SIG-M5 treated with dmso at 0.1 percent for 504 hours (cell line): ENCODE measurements around the gene ATP10A.

Experiments used
- DNase-seq: peaks from one replicate; lab custom pipeline; 2025; ENCODE audit not compliant: unreplicated experiment; lab: John Stamatoyannopoulos, UW

ATP10A gene

DNA sequence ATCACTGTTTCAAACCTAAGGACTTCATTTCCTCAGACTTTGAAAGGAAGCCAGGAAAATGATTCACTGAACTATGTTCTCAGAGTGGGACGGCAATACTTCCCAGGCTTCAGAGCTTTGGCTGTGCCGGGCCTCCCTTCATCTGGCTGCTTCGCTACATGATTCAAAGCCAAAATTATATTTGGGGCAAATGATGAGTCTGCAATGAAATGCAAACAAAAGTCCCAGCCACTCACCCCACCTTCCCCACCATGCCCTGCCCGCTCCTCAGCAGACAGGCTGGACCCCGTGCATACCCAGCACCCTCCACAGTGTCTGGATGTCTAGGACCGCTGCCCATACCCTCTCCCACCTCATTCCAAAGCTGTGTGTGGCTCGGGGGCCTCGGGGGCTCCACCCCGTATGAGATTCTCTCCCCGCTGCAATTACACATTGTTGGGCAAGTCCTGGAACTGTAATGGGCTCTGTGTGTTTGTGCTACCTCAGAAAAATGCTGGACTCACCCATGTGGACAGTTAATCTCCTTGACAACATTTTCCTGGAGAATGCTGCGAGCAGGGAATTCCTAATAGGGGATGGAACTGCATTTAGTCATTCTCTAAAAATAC is 32.2 kb downstream of the ATP10A start:
- no peak for DNase-seq

DNA sequence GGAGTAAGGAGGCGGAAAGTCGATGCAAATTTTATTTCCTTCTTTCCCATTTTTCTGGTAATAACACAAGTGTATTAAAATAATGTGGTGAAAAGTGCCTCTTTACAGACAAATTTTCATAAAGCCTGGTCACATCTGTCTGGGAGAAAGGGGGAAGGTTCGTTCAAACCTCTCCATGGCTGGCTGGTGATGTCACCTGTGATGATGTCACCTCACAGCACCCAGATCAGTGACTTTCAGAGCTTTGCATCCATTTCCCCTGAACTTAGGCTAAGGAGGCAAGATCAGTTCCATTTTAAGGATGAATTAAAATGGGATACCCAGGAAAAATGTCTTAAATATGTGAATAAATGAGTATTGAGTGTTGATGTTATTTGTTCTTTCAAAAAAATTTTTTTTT is 34.1 kb downstream of the ATP10A start:
- no peak for DNase-seq

DNA sequence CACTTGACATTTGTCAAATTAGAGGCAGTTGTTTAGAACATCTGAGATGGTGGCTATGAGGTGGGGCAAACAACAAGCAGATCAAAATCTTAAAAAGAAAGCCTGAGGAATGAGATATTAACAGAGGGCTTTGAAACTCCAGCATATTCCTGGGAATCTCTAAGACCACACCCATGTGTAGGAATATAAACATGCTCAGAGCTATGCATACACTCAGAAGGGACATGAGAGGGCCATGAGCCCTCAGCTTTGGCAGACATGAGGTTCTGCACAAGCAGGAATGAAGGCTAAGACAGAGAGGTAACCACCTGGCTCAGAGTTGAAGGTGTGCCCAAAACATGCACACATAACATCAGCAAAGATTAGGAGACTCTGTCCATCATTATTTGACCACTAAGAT is 37.9 kb downstream of the ATP10A start:
- no peak for DNase-seq

DNA sequence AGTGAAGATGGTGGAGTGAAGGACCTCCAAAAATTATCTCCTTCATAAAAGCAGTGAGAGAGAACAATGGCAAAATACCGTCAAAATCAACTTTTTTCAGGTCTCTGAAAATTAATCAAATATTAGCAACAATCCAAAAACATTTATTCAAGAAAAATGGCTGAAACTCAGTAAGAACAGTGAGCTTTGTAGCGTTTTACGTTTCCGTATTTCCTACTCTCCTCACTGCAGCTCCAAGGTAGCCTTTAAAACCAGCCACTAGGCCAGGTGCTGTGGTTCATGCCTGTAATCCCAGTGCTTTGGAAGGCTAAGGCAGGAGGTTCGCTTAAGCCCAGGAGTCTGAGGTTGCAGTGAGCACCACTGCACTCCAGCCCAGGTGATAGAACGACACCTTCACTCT is 38.5 kb downstream of the ATP10A start:
- DNase-seq: no peak

DNA sequence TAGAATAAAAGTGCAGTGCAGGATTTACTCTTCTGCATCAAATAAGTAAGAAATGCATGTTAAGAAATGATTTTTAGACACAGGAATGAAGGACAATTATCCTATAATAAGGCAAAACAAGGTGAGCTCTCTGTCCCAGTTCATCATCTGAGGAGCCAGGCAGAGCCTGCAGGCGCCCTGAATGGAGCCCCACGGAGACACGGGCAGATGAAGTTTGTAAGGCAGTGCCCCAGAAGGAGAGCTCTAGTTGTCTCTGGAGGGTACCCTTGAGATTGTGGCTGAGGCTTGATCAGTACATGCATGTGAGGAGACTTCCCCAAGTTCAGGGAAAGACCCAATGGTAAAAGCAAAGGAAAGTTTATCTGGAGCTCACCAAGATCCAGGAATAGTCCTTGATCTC is 50.3 kb downstream of the ATP10A start:
- no peak for DNase-seq

DNA sequence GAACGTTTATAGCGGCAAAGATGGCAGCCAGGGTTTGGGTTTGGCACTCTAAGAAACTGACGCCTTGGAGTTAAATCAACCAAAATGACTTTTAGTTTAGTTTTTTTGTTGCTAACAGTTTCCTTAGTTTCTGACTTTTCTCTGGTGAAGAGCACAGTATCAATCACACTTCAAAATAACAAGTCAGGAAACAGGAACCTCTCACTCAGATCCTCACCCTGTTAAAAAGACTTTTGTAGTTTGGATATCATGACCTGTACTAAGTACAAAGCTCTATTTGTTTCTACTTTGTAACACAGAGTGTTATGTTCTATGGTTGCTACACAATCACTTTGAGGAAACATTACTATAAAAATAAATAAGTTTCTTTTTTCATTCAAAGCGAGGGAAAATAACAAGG is 51.1 kb downstream of the ATP10A start:
- no peak for DNase-seq

DNA sequence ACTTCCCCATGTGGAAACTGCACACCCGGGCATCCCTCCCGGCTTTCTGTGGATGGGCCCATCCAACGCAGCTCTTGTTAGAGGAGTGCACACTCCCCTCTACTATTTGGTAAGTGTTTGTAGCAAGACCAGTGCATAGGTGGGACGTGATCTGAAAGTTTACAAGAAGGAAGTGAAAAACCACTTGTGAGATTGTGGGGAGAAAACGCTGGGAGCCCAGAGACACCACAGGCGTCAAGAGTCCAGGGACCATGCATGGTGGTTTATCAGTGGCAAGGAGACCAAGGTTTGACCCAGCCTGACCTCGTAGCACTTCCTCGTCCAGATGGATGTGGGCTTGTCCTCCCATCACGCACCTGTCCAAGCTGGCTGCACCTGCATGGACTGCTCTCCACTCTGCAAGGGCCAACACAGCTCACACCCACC is 51.6 kb downstream of the ATP10A start:
- DNase-seq: no peak

DNA sequence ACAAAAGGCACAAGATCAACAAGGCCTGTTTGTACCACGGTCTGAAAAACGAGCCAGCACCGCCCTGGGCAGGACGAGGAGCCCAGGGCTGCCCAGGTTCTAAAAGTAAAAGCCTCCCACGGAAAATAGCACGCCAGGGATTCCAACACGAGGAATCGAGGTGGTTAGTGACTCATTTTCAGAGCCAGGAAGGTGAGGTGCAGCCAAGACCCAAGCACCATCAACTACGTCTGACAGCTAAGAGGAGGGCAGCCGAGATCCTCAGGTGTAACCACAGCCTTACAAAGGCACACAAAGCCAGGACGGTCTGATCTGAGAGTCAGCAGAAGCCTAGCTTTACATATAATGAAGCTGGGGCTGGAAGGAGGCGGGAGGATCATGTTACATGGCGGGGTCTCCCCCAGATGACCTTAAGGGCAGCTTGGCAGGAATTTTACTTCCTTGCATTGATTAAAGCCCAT is 52.5 kb downstream of the ATP10A start:
- DNase-seq: no peak

DNA sequence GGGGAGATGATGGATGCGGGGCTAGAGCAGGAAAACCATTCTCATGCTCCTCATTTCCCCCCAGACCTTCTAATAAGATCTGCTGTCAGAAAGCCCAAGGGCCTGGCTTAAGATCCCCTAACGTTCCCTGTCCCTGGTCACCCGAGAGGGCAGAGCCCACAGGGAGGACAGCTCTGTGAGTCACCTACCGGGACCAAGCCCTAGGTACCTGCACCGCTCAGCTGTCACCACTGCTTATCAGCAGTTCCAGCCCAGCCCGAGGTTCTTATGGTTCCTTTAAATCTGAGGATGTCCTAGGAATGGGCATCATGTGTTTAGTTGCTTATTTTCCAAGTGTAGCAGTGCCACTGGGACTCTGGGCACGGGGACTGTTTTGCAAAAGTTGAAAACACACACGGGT is 53.0 kb downstream of the ATP10A start:
- no peak for DNase-seq

DNA sequence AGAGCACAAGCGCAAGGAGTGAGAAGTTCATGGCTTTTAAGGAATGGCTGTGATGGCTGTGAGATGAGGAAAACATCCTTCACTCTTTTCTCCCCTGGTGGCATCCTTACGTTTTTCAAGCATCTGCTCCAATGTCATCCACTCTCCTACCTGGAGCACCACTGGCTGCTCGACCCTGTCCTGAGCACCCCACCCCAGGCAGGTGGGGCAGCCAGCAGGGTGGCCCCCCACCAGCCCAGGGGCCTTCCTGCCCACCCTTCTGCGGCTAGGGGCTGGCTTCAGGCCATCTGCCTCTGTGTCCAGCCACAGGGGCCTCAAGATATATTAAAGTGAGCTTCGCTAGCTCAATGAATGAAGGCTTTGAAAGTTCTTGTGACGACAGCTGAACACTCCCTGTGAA is 56.1 kb downstream of the ATP10A start:
- no peak for DNase-seq

DNA sequence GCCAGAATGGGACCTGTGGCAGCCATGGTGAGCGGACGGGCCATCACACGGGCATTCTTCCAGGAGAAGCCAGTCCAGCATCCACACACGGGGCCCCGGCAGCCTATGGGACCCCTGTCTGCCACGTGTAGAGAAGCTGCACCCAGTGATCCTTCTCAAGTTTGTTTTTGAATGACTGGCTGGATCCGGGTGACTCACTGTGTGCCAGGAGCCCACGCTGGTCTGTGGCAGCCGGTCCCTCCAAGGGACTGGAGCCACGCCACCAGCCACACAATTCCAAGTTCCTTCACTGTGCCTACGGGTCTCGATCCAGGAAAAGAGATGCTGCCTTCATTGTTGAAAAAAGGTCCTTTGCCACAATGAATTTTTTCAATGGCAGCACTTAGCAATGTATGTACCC is 58.1 kb downstream of the ATP10A start:
- DNase-seq: no peak

DNA sequence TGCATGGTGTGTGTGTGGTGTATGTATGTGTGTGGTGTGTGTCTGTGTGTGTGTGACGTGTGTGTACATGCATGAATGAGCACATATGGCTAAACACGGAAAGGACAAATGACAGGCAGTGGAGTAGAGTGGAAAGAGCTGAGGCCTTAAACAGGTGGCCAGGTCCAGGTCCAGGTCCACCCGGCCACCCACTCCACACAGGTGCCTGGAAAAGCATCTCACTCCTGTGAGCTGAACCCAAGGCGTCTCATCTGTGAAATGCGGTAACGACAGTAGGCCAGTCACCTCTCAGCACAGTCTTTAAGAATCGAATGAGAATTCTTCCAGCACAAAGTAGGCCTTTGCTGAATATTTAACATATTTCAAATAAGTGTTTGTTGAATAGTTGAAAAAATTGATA is 58.7 kb downstream of the ATP10A start:
- DNase-seq: no peak

DNA sequence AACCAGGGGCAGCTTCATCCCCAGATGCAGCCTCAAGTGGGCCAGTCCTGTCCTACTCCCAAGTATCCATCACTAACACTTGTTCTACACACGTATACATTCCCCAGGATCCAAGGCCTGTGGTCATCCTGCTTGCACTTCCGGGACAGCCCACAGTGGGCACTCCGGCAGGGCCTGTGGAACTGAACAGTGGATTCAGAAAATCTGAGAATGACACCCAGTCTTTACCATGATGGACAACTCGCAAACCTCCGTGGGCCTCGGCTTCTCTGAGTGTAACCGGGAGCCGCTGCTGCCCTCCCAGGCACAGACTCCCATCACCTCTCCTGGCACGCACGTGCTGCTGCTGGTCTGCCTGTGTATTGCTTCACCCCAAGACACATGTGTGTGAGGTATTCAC is 59.6 kb downstream of the ATP10A start:
- no peak for DNase-seq

DNA sequence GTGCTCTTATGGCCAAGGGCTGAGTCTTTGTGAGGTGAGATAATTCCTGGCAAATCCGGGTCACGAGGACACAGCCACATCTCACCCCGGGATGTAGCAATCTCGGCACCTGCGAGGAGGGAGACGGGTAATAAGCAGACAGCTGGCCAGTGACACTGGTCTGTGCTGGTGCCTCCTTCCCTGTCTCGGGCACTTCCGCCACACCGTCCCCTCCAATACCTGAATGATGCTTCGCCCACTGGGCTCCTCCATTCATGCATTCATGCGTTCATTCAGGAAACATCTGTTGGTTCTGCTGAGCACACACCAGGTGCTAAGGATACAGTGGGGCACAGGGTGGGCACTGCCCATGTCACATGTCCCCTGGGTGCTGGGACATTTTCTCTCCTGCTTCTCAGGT is 60.1 kb downstream of the ATP10A start:
- DNase-seq: no peak

DNA sequence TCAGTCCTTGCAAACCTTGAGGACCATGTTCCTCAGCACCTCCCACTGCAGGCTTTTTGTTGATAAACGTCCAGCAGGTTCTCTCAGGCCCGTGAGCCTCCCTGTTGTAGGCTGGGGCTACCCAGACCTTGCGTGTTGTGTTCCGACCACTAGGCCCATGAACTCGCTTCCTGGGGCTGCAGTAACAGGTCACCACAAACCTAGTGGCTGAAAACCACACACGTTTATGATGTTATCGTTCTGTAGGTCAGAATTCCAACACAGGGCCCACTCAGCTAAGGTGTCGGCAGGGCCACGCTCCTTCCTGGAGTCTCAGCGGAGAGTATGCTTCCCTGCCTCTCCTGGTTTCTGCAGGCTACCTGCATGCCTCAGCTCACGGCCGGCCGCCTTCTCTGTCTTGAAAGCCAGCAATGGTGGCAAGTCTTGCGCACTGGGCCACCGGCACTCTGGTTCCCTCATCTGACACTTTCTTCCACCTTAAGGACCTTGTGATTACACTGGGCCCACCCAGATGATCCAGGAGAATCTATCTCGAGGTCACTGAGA is 60.8 kb downstream of the ATP10A start:
- DNase-seq: no peak

DNA sequence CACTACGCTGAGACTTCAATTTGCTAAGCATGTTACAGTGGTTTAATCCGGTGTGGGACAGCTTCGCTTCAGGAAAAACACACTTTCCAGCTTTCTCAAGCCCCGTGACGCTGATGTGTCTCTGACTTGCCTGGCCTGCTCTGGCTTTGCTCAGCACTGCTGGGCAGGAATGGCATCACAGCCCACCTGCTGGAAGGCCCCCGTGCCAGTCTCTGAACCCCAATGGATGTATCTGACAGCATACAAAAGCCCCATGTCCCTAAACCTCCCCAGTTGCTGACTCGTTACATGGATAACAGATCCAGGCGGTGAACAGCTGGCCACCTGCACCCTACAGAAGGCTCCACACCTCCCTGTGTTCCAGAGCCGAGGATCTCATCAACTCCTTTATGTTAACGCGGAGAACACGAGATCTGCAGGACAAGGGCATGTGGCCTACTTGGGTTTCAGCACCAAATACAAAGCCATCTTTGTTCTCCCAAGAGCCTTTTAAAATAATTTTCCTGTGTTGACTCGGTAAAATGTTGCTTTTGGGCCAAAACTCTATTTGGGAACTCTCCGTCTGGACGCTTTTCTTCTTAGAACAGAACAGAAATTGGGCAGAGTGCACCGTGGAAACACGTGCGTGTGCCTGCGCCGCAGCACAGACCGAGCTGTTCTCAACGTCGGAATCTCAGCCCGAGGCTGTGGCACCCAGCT is 61.4 kb downstream of the ATP10A start:
- no peak for DNase-seq

DNA sequence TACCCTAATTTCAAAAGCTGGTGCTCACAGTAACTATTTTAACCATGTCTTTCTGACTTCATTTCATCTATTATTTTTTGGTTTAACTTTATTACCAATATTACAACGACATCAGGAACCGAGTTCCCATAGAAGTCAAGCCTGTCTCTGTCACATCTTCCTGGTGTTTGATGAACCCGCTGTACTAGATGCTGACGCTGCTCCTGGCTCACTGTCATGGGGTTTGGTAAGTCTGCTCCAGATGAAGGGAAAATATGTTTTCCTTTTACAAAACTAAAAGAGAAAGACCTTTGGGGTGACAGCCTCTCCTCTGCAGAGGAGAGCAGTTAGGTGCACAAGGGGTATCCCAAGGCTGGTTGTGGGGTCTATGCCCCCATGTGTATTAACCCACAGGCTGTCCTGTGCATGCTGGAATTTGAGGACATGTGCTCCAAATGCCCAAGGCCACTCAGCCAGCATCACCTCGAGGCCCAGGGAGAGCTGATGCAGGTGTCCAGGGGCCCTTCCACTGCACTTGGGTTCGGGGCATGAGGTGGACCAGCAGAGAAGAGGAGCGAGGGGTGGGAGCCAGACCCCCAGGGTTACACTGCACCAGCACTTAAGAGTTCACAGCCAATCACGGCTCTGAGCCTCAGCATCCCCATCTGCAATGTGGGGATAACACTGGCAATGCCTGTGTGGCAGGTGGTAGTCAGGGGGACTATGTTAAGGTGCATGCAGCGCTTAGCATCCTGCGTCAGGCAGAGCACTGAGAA is 62.2 kb downstream of the ATP10A start:
- DNase-seq: no peak

DNA sequence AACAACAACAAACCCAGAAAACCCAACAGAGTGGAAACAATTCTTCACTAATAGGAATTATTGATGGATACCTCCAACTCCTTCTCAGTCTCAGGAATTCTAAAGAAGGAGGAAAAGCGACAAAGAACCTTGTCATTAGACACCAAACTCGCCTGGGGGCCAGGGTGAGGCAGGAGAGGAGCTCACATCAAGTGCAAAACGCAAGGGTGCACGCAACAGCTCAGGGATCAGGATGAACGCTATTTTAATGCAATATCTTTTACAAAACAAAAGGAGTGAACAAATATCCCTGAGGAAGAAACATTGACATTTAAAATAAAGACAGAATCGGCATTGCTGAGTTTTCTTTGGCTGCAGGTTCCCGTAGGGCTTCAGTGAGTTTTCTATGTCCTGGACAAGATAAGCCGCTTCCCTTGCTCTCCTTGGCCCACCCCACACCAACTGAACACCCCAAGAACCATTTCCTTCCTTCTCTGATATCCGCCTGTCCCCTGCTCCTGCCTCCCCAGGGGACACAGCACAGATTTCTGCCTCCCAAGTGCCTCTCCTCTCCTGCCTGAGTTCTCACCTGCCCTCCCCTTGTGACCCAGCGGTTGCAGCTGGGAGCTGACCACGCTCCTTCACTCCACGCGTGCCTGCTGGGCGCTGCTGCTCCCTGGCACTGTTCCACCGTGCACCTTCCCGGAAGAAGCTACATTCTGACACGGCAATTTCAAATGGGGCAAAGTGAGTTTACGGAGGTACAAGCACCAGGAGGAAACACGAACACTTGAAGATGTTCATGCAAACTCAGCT is 63.0 kb downstream of the ATP10A start:
- no peak for DNase-seq

DNA sequence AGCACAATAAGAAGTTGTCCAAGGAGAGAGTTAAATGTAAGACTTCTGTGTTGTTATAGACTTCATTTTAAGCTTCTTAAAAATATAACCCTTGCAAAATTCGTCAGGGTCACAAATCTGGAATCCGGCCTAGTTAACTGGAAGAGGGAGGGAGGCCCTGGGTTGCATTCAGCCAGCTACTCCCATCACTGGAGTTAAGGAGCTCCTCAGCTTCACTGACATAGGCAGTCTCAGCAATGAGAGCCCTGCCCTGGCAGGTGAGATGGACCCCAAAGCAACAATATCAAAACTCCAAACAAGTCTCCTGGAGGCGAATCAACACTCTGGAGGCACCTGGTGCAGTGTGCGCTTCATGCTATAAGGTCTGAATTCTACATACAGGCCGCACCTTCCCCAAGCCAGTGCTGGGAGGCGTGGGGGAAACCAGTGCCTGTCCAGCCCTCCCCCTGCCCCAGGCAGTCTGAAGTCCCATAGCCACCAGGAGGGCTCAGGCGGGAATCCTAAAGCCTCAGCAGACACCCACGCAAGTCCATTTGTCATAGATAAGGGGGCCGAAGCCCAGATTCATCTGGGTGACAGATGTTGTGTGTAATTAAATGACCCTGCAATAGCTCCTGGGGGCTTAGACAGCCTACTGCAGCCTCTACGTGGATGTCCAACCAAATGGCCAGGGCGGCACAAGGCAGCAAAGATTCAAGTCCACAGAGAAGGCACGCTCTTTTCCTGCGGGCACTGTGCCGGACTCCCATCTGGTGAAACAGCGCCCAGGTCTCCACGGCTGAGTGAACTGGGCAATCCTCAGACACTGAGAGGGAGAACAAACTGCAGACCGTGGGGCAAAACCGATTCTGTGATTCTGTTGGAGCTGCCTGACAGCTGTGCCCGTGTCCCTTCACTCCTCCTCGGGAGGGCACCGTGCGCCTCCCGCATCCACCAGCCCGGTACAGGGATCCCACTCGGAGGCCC is 64.9 kb downstream of the ATP10A start:
- no peak for DNase-seq

DNA sequence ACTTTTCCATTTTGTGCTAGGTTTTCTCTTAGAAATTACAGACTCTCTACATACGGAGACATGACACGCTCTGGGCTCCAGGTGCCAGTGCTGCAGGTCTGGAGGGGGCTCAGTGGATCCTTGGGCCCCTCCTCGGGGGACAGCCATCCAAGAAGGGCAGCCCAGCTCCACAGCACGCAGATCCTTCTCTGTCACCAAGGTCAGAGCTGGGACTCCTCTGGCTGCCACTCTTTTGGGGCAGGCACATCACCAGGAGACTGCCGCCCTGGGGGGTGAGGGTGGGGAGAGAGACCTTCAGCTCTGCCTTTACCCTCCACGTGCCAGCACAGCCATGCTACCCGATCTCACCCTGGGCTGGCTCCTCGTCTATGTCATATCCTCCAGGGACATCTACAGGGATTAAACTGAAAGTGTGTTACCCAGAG is 65.6 kb downstream of the ATP10A start:
- no peak for DNase-seq
